SH-SY5Y (cell line): ENCODE results near the gene LSM8.

ENCODE experiments used
- GATA2 ChIP-seq: IDR thresholded peaks from 2 replicates; pipeline ENCODE4 v1.6.1; 2011; ENCODE audit warnings: mild to moderate bottlenecking, low read depth, low read length
- GATA3 ChIP-seq: IDR thresholded peaks from 2 replicates; pipeline ENCODE4 v1.6.1; 2011; ENCODE audit warnings: low read depth, mild to moderate bottlenecking, low read length, moderate library complexity

LSM8 gene

DNA sequence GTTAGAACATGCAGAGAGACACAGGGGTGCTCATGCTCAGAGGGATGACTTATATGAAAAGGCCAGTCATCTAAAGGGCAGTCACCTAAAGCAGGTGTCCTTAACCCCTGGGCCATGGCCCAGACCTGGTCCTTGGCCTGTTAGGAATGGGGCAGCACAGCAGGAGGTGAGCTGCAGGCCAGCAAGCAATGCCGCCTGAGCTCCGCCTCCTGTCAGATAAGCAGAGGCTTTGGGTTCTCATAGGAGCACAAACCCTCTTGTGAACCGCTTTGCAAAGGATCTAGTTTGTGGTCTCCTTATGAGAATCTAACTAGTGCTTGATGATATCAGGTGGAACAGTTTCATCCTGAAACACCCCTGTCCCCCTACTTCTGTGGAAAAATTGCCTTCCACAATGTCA, 55.0 kb downstream of the LSM8 start:
- no peak for TF ChIP-seq GATA3
- no peak for TF ChIP-seq GATA2
